HG02884 (cell line): ENCODE data around the gene SYT4.

Experiments used
- ATAC-seq: cut with Tn5 transposase; IDR thresholded peaks from one replicate; pipeline ENCODE4 v1.9.1; 2021; ENCODE audit warnings: mild to moderate bottlenecking, moderate library complexity; ENCODE audit not compliant: unreplicated experiment

SYT4 gene

DNA sequence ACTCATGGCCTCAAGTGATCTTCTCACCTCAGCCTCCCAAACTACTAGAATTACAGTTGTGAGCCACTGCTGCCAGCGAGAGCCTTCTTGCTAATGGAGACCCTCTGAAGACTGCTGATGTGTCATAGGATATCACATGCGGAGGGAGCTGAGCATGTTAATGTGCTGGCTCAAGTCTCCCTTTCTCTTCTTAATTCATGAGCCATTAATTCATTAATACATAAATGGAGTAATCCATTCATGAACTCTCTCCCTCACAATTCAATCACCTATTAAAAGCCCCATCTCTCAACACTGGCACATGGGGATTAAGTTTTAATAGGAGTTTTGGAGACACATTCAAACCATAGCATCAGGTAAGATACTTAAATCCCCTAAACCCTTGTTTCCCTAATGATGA is 54.8 kb downstream of the SYT4 start:
- ATAC-seq, result no peak

- no peak for ATAC-seq
Observed at GRCh38 chr18:43220691-43221090, 56.6 kb downstream of the SYT4 start.
